ENCODE data around the gene FMN1.

DNA sequence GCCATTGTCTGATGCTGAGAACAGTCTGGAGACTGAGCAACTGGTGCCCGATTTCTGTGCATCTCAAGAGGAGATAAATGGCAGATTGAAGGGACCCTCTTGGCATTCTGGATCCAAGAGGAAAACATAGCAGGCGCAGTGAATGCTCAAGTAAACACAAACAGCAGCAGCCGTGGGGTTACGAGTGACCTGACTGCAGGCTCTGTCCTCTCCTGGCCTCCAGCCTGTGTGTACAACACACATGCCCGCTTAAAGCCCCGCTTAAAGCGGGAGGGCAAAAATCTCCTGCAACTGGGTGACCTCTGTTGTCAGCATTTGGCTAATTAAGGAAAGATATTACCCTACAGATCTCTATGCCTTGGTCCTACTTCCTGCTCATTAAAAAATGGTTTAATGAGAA is 356.2 kb downstream of the FMN1 start:
- TF ChIP-seq, protein P1, sequence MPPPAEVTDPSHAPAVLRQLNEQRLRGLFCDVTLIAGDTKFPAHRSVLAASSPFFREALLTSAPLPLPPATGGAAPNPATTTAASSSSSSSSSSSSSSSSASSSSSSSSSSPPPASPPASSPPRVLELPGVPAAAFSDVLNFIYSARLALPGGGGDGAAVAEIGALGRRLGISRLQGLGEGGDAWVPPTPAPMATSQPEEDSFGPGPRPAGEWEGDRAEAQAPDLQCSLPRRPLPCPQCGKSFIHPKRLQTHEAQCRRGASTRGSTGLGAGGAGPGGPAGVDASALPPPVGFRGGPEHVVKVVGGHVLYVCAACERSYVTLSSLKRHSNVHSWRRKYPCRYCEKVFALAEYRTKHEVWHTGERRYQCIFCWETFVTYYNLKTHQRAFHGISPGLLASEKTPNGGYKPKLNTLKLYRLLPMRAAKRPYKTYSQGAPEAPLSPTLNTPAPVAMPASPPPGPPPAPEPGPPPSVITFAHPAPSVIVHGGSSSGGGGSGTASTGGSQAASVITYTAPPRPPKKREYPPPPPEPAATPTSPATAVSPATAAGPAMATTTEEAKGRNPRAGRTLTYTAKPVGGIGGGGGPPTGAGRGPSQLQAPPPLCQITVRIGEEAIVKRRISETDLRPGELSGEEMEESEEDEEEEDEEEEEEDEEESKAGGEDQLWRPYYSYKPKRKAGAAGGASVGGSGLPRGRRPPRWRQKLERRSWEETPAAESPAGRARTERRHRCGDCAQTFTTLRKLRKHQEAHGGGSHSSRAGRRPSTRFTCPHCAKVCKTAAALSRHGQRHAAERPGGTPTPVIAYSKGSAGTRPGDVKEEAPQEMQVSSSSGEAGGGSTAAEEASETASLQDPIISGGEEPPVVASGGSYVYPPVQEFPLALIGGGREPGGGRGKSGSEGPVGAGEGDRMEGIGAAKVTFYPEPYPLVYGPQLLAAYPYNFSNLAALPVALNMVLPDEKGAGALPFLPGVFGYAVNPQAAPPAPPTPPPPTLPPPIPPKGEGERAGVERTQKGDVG (CRISPR knock-in tag; IDR thresholded peaks at IDR 0.05; ENCODE audit: borderline replicate concordance), result no peak
- TF ChIP-seq ZNF263 (CRISPR knock-in tag; IDR thresholded peaks at IDR 0.05) (no peak), ZNF234 (CRISPR knock-in tag; conservative IDR thresholded peaks at IDR 0.05) (no peak), ZNF274 (CRISPR knock-in tag; IDR thresholded peaks at IDR 0.05) (no peak), ZNF780A (CRISPR knock-in tag; IDR thresholded peaks at IDR 0.05) (no peak), U2AF2 (IDR thresholded peaks at IDR 0.05; ENCODE audit: low read depth, low read length) (no peak)
- TF ChIP-seq, protein P2, sequence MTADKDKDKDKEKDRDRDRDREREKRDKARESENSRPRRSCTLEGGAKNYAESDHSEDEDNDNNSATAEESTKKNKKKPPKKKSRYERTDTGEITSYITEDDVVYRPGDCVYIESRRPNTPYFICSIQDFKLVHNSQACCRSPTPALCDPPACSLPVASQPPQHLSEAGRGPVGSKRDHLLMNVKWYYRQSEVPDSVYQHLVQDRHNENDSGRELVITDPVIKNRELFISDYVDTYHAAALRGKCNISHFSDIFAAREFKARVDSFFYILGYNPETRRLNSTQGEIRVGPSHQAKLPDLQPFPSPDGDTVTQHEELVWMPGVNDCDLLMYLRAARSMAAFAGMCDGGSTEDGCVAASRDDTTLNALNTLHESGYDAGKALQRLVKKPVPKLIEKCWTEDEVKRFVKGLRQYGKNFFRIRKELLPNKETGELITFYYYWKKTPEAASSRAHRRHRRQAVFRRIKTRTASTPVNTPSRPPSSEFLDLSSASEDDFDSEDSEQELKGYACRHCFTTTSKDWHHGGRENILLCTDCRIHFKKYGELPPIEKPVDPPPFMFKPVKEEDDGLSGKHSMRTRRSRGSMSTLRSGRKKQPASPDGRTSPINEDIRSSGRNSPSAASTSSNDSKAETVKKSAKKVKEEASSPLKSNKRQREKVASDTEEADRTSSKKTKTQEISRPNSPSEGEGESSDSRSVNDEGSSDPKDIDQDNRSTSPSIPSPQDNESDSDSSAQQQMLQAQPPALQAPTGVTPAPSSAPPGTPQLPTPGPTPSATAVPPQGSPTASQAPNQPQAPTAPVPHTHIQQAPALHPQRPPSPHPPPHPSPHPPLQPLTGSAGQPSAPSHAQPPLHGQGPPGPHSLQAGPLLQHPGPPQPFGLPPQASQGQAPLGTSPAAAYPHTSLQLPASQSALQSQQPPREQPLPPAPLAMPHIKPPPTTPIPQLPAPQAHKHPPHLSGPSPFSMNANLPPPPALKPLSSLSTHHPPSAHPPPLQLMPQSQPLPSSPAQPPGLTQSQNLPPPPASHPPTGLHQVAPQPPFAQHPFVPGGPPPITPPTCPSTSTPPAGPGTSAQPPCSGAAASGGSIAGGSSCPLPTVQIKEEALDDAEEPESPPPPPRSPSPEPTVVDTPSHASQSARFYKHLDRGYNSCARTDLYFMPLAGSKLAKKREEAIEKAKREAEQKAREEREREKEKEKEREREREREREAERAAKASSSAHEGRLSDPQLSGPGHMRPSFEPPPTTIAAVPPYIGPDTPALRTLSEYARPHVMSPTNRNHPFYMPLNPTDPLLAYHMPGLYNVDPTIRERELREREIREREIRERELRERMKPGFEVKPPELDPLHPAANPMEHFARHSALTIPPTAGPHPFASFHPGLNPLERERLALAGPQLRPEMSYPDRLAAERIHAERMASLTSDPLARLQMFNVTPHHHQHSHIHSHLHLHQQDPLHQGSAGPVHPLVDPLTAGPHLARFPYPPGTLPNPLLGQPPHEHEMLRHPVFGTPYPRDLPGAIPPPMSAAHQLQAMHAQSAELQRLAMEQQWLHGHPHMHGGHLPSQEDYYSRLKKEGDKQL (CRISPR knock-in tag; IDR thresholded peaks at IDR 0.05; ENCODE audit: low read depth), result no peak

Measured in HepG2 (cell line).